Thoracic aorta (tissue), 2 donors: Measurements from ENCODE around the gene CALCOCO2. TPM values are rescaled to one million over a fixed set of nuclear protein-coding genes. Genes with fewer than 3 reads are reported as not detected.
"Not testable (repeated sequence)": the region's sequence is repeated elsewhere in the genome, so short reads cannot be mapped to it uniquely, and the experiment has no call there.

Source experiments
- ATAC-seq: fragments of 150-250 bp; one replicate; pipeline ENCODE4 v1.8.0; 2017; ENCODE audit warnings: low read depth; ENCODE audit not compliant: insufficient number of reproducible peaks, low FRiP score
- DNase-seq: peaks from one replicate; pipeline ENCODE4 v3.0.0-alpha.2; 2020; ENCODE audit warnings: low spot score
- H3K27ac ChIP-seq, 2 donors: fragments of 200-600 bp; sonication (generic); 1 replicate in 1 of 2; 2 replicates in 1 of 2; pipeline ENCODE4 v1.5.1; 2016; ENCODE audit warnings: mild to moderate bottlenecking in 2 of 2, moderate library complexity in 2 of 2
- H3K27me3 ChIP-seq: fragments of 200-600 bp; sonication (generic); replicated peaks from 2 replicates; pipeline ENCODE4 v1.6.0; 2016; ENCODE audit warnings: mild to moderate bottlenecking; ENCODE audit not compliant: insufficient read depth
- H3K36me3 ChIP-seq: fragments of 200-600 bp; sonication (generic); one replicate; pipeline ENCODE4 v1.5.1; 2016
- H3K4me1 ChIP-seq, 2 donors: fragments of 200-600 bp; sonication (generic); 1 replicate in 1 of 2; 2 replicates in 1 of 2; pipeline versions ENCODE4 v1.5.1 to v1.6.0; 2016; ENCODE audit warnings: low read depth in 2 of 2, mild to moderate bottlenecking in 1 of 2; ENCODE audit not compliant: control insufficient read depth in 1 of 2
- H3K4me3 ChIP-seq: fragments of 200-600 bp; sonication (generic); 2 replicates; pipeline ENCODE4 v1.5.1; 2016; ENCODE audit warnings: mild to moderate bottlenecking
- H3K9me3 ChIP-seq: fragments of 200-600 bp; sonication (generic); 2 replicates; pipeline ENCODE4 v1.5.1; 2016
- total RNA-seq, 2 donors: library from RNA; depleted of rRNA; stranded (reverse); fragments of >200 nt; gene quantifications; one replicate each; pipeline versions ENCODE4 v1.1.0 to v1.2.3, GENCODE V29; 2016
- TF ChIP-seq, protein P1 (sequence below): fragments of 200-600 bp; sonication (generic); IDR thresholded peaks from one replicate; pipeline ENCODE4 v1.5.1; 2019; ENCODE audit warnings: antibody characterized with exemption

CALCOCO2 gene
- total RNA-seq, 2 donors from 2014 or later: 122 to 192 TPM

DNA sequence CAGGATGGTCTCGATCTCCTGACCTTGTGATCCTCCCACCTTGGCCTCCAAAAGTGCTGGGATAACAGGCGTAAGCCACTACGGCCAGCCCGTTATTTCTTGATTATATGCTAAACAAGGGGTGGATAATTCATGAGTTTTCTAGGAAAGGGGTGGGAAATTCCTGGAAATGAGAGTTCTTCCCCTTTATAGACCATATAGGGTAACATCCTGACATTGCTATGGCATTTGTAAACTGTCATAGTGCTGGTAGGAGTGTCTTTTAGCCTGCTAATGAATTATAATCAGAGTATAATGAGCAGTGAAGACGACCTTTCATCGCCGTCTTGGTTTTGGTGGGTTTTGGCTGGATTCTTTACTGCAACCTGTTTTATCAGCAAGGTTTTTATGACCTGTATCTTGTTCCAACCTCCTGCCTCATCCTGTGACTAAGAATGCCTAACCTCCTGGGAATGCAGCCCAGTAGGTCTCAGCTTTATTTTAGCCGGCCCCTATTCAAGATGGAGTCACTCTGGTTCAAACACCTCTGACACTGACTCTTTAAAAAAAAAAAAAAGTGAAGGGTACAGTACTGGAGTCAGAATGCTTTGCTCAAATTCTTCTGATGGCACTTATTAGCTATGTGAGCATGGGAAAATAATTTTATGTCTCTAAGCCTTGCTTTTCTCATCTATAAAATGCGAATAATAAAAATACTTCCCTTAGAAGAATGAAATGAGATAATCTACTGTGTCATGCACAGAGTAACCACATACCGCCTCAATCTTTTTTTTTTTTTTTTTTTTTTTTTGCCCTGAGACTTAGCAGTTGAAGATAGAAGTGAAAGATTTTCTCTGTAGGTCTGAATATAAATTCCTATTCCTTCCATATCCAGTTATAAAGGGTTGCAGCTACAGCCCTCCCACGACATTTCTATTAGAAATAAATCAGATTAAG is 5.1 kb upstream of the CALCOCO2 start:
- DNase-seq (no peak), ATAC-seq (no peak)
- Histone ChIP-seq H3K27me3 (no peaks in the 10 kb centered on the region), H3K9me3 (no peaks in the 10 kb centered on the region), H3K4me1 (peaks cover 3 to 4% of the 10 kb centered on the region in 2 donors), H3K36me3 (no peaks in the 10 kb centered on the region), H3K27ac (no peak overlapping the region), H3K4me3 (no peak overlapping the region)
- TF ChIP-seq, protein P1, sequence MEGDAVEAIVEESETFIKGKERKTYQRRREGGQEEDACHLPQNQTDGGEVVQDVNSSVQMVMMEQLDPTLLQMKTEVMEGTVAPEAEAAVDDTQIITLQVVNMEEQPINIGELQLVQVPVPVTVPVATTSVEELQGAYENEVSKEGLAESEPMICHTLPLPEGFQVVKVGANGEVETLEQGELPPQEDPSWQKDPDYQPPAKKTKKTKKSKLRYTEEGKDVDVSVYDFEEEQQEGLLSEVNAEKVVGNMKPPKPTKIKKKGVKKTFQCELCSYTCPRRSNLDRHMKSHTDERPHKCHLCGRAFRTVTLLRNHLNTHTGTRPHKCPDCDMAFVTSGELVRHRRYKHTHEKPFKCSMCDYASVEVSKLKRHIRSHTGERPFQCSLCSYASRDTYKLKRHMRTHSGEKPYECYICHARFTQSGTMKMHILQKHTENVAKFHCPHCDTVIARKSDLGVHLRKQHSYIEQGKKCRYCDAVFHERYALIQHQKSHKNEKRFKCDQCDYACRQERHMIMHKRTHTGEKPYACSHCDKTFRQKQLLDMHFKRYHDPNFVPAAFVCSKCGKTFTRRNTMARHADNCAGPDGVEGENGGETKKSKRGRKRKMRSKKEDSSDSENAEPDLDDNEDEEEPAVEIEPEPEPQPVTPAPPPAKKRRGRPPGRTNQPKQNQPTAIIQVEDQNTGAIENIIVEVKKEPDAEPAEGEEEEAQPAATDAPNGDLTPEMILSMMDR: no peak

DNA sequence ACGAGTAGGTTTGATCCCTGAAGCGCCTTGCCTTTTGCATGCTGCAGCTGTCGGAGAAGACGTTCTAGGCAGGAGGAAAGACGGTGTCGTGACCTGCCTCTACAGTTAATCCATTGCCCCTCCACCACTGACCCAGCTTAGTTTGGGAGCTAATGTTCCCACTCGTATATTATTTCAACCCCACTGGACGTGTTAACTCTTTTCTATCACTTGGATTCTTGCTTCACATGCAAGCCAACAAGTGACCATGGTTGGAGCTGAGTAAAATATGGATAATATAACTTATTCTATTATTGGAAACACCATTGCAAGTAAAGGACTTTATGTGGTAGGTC is 681 bp downstream of the CALCOCO2 start:
- Histone ChIP-seq H3K4me3 (peak overlapping the region; percentile 95), H3K27ac (peak overlapping the region; percentile 92 to 95), H3K36me3 (no peaks in the 10 kb centered on the region), H3K27me3 (no peaks in the 10 kb centered on the region), H3K9me3 (no peaks in the 10 kb centered on the region), H3K4me1 (peaks cover 26 to 54% of the 10 kb centered on the region in 2 donors)
- TF ChIP-seq, protein P1: no peak
- ATAC-seq (no peak), DNase-seq (no peak)

DNA sequence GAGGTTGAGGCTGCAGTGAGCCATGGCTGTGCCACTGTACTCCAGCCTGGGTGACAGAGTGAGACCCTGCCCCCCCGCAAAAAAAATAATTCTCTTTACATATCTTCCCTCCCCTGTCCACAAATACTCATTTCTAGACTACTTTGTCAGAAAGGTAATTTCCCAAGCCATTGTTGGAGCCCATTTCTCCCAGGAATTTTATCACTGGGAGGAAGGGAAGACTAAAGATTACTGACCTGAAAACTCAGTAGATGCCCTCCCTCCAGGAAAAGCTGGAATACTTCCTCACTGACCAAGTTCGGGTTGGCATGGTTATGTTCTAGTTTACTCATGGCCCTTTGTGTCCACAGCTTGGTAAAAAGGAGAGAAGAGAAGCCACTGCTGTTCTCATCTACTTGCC is 4.1 kb downstream of the CALCOCO2 start:
- H3K27ac ChIP-seq: no peak overlapping the region
- TF ChIP-seq, protein P1: no peak
- no peak for ATAC-seq
- H3K4me1 ChIP-seq: peaks cover 33 to 86% of the 10 kb centered on the region in 2 donors
- no peak overlapping the region for H3K4me3 ChIP-seq
- no peaks in the 10 kb centered on the region for H3K36me3 ChIP-seq
- no peaks in the 10 kb centered on the region for H3K9me3 ChIP-seq
- DNase-seq: no peak
- H3K27me3 ChIP-seq: no peaks in the 10 kb centered on the region

DNA sequence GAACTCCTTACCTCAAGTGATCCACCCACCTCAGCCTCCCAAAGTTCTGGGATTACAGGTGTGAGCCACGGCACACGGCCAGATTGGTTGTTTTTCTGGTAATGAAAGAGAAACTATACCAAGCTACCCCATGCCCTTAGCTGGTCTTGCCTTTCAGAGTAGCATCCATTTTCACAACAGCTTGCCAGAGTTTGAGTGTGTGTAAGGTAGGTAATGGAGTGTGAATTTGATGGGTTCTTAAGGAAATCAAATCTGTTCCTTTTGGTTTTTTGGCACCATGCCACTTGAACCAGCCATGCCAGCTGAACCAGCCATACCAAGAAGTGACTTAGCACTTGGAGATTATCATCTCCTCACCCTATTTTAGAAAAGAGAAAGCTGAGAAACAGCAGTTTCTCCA is 5.1 kb downstream of the CALCOCO2 start:
- Histone ChIP-seq H3K36me3 (no peaks in the 10 kb centered on the region), H3K27ac (no peak overlapping the region), H3K4me3 (no peak overlapping the region), H3K4me1 (peaks cover 40 to 92% of the 10 kb centered on the region in 2 donors), H3K9me3 (no peaks in the 10 kb centered on the region), H3K27me3 (no peaks in the 10 kb centered on the region)
- TF ChIP-seq, protein P1: no peak
- DNase-seq (no peak), ATAC-seq (no peak)

DNA sequence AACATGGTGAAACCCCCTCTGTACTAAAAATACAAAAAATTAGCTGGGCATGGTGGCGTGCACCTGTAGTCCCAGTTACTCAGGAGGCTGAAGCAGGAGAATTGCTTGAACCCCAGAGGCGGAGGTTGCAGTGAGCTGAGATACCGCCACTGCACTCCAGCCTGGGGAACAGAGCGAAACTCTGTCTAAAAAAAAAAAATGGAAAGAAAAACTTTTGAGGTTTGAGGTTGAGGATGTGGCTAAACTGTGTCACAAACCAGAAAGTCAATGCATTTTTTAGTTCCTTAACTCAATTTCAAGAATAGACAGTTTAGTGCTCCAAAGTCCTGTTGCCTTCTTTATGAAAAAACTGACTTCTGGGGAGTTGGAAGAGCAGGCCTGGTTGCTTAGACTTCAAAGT is 6.6 kb downstream of the CALCOCO2 start:
- not testable (repeated sequence) for DNase-seq, ATAC-seq, H3K4me3 ChIP-seq, H3K27ac ChIP-seq, H3K9me3 ChIP-seq, H3K27me3 ChIP-seq, H3K36me3 ChIP-seq
- H3K4me1 ChIP-seq: peaks cover 42 to 95% of the 10 kb centered on the region in 2 donors
